K562 (cell line): ENCODE measurements around the gene CEP170. TPM values are rescaled to one million over a fixed set of nuclear protein-coding genes. Genes with fewer than 3 reads are reported as not detected.
A peak's percentile ranks its signal among the peaks of the same experiment; 100 is the strongest.

Experiments used
- BACH1 ChIP-seq: fragments of 200-800 bp; sonication (Bioruptor generic); IDR thresholded peaks from 2 replicates; pipeline ENCODE4 v1.6.1; 2016; ENCODE audit warnings: missing genetic modification characterization, missing compliant biosample characterization
- CBFB ChIP-seq: sonication (generic); formaldehyde crosslinking; IDR thresholded peaks from 2 replicates; pipeline ENCODE4 v1.4.0; 2020; ENCODE audit warnings: mild to moderate bottlenecking, missing genetic modification reagents
- CBX2 ChIP-seq: fragments of 200-600 bp; sonication (generic); IDR thresholded peaks from one replicate; pipeline ENCODE4 v1.6.1; 2012; ENCODE audit warnings: mild to moderate bottlenecking, low read length, inconsistent platforms; ENCODE audit not compliant: insufficient read depth, poor library complexity, severe bottlenecking
- CEBPG ChIP-seq, 3 experiments: fragments of 200-800 bp in 1 of 3; sonication (Bioruptor generic) in 1 of 3; sonication (generic) in 1 of 3; formaldehyde crosslinking in 1 of 3; IDR thresholded peaks in 2 of 3; conservative IDR thresholded peaks in 1 of 3; 2 replicates each; pipeline versions ENCODE4 v1.6.1 to v1.8.0; 2016 to 2022; ENCODE audit warnings: missing compliant biosample characterization in 2 of 3, missing genetic modification characterization in 2 of 3, mild to moderate bottlenecking in 1 of 3, missing genetic modification reagents in 1 of 3
- KDM2B ChIP-seq: fragments of 250-450 bp; sonication (Bioruptor Pico); IDR thresholded peaks from 2 replicates; pipeline ENCODE4 v1.8.0; 2021; ENCODE audit warnings: mild to moderate bottlenecking, moderate library complexity
- MYC ChIP-seq, 2 experiments: fragments of 250-450 bp in 1 of 2; sonication (Bioruptor Pico) in 1 of 2; IDR thresholded peaks; 2 replicates each; pipeline versions ENCODE4 v1.5.1 to v1.6.1; 2012 to 2021; ENCODE audit warnings: low read depth in 2 of 2, borderline replicate concordance in 1 of 2, improper control_type of control experiment in 1 of 2, low read length in 1 of 2, mild to moderate bottlenecking in 1 of 2, moderate library complexity in 1 of 2
- NR3C1 ChIP-seq: sonication (generic); formaldehyde crosslinking; IDR thresholded peaks from 2 replicates; pipeline ENCODE4 v1.8.1; 2022; ENCODE audit warnings: missing genetic modification reagents
- POLR2H ChIP-seq: IDR thresholded peaks from 2 replicates; pipeline ENCODE4 v1.6.1; 2016; ENCODE audit warnings: missing genetic modification characterization, low read depth, mild to moderate bottlenecking, control low read depth, missing compliant biosample characterization, moderate library complexity
- SIN3B ChIP-seq: fragments of 450-650 bp; IDR thresholded peaks from 2 replicates; pipeline ENCODE4 v1.6.1; 2017; ENCODE audit warnings: low read depth, mild to moderate bottlenecking, moderate library complexity
- SMARCA4 ChIP-seq: fragments of 450-650 bp; IDR thresholded peaks from 2 replicates; pipeline ENCODE4 v1.6.1; 2016
- ZFP30 ChIP-seq: fragments of 250-450 bp; sonication (Bioruptor Pico); IDR thresholded peaks from 2 replicates; pipeline ENCODE4 v1.8.0; 2022; ENCODE audit warnings: moderate library complexity, mild to moderate bottlenecking, inconsistent platforms, borderline replicate concordance
- ZNF316 ChIP-seq: fragments of 450-650 bp; IDR thresholded peaks from 2 replicates; pipeline ENCODE4 v1.6.1; 2016
- ZSCAN32 ChIP-seq: fragments of 450-650 bp; formaldehyde crosslinking; IDR thresholded peaks from 2 replicates; pipeline ENCODE4 v1.4.0; 2020; ENCODE audit warnings: mild to moderate bottlenecking, moderate library complexity
- ZZZ3 ChIP-seq: fragments of 450-650 bp; IDR thresholded peaks from 2 replicates; pipeline ENCODE4 v1.6.1; 2016; ENCODE audit warnings: antibody characterized with exemption, mild to moderate bottlenecking, moderate library complexity
- polyA plus RNA-seq, 8 experiments: library from polyadenylated mRNA; depleted of rRNA in 4 of 8; stranded (reverse) in 5 of 8; unstranded in 3 of 8; fragments of >200 nt; fragmentation: Nextera tagmentation in 2 of 8; fragmentation: Illumina TruSeq in 1 of 8; extraction: Ambion mirVana in 2 of 8; extraction: Trizol in 1 of 8; gene quantifications; 2 replicates each; pipeline versions ENCODE4 v1.2.1 to v1.2.3, GENCODE V29; 2011 to 2014; ENCODE audit warnings: inconsistent platforms in 1 of 8, missing spikeins in 1 of 8
- total RNA-seq, 7 experiments: library from RNA; depleted of rRNA in 6 of 7; stranded (reverse); fragments of >200 nt in 6 of 7; fragmentation: Illumina TruSeq in 2 of 7; extraction: Trizol in 2 of 7; gene quantifications; 2 replicates each; pipeline versions ENCODE4 v1.2.1 to v1.2.3, GENCODE V29; 2011 to 2021; ENCODE audit warnings: low replicate concordance in 1 of 7
- TF ChIP-seq, protein P1 (sequence below): sonication (generic); formaldehyde crosslinking; IDR thresholded peaks from 2 replicates; pipeline ENCODE4 v1.8.1; 2023; ENCODE audit warnings: mild to moderate bottlenecking, missing genetic modification reagents
- TF ChIP-seq, protein P2 (sequence below): fragments of 450-650 bp; formaldehyde crosslinking; IDR thresholded peaks from 2 replicates; pipeline ENCODE4 v1.4.0; 2020; ENCODE audit warnings: mild to moderate bottlenecking, moderate library complexity
- TF ChIP-seq, protein P3 (sequence below), 2 experiments: IDR thresholded peaks; 2 replicates each; pipeline ENCODE4 v1.6.1; 2012; ENCODE audit warnings: improper control_type of control experiment in 2 of 2, low read depth in 2 of 2, low read length in 2 of 2, borderline replicate concordance in 1 of 2
- TF ChIP-seq, protein P4 (sequence below): fragments of 250-450 bp; sonication (Bioruptor Pico); IDR thresholded peaks from 2 replicates; pipeline ENCODE4 v1.5.1; 2021; ENCODE audit warnings: mild to moderate bottlenecking

CEP170 gene
- total and polyA plus RNA-seq, 9 of the 15 experiments (the other 6 are each of a cell fraction or from before 2014, with no cell fraction given) = 22.6 to 110 (median 68.5) TPM

DNA sequence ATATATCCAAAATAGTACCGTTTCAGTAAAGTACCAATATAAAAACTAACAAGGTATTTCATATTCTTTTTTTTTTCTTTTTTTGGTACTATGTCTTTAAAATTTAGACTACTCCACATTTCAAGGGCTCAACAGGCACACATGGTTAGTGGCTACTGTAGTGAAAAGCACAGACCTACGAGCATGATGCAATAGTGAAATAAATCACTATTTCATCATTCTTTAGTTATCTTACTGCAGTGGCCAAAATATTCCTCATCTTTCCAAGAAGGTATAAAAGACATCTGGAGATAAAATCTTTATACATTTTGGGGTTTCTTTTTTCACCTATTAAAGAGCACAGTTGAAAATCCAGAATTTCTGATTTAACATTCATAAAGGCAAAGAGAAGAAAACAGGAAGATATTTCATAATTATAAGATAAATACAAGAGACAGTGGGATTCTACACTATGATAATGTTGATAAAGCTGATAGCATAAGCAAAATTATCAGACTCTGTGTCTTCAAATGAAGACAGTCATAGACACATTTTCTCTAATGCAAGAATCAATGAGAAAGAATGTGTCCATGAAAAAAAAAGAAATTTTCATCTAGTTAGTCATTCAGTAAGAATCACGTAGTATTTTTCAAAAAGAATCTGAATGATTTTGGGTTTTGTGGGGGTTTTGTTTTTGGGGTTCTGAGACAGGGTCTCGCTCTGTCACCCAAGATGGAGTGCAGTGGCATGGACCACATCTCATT lies 41.9 kb downstream of the CEP170 start (continued):
- TF ChIP-seq ZZZ3 (no peak), CBFB (CRISPR knock-in tag) (no peak), CBX2 (no peak), POLR2H (tag) (peak; percentile 72), ZNF316 (no peak), NR3C1 (CRISPR knock-in tag) (no peak), SMARCA4 (peak; percentile 60; the same call in 1 of the 2 replicates), ZFP30 (CRISPR knock-in tag) (no peak), MYC (IDR thresholded peaks at IDR 0.05; ENCODE audit: low read depth, low read length) (peak; percentile 90), MYC (CRISPR knock-in tag; IDR thresholded peaks at IDR 0.05; ENCODE audit: borderline replicate concordance, low read depth) (no peak), ZSCAN32 (peak; percentile 86), BACH1 (tag) (no peak), KDM2B (CRISPR knock-in tag) (no peak), SIN3B (no peak), CEBPG (CRISPR knock-in tag; IDR thresholded peaks at IDR 0.05) (peak; percentile 92), CEBPG (tag; conservative IDR thresholded peaks at IDR 0.05 in 1 of 2, IDR thresholded peaks at IDR 0.05 in 1 of 2) (peak; percentile 99)
- TF ChIP-seq, protein P1, sequence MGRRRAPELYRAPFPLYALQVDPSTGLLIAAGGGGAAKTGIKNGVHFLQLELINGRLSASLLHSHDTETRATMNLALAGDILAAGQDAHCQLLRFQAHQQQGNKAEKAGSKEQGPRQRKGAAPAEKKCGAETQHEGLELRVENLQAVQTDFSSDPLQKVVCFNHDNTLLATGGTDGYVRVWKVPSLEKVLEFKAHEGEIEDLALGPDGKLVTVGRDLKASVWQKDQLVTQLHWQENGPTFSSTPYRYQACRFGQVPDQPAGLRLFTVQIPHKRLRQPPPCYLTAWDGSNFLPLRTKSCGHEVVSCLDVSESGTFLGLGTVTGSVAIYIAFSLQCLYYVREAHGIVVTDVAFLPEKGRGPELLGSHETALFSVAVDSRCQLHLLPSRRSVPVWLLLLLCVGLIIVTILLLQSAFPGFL (CRISPR knock-in tag) = no peak
- TF ChIP-seq, protein P2, sequence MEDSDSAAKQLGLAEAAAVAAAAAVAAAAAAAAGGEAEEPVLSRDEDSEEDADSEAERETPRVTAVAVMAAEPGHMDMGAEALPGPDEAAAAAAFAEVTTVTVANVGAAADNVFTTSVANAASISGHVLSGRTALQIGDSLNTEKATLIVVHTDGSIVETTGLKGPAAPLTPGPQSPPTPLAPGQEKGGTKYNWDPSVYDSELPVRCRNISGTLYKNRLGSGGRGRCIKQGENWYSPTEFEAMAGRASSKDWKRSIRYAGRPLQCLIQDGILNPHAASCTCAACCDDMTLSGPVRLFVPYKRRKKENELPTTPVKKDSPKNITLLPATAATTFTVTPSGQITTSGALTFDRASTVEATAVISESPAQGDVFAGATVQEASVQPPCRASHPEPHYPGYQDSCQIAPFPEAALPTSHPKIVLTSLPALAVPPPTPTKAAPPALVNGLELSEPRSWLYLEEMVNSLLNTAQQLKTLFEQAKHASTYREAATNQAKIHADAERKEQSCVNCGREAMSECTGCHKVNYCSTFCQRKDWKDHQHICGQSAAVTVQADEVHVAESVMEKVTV (CRISPR knock-in tag) = no peak
- TF ChIP-seq, protein P3, sequence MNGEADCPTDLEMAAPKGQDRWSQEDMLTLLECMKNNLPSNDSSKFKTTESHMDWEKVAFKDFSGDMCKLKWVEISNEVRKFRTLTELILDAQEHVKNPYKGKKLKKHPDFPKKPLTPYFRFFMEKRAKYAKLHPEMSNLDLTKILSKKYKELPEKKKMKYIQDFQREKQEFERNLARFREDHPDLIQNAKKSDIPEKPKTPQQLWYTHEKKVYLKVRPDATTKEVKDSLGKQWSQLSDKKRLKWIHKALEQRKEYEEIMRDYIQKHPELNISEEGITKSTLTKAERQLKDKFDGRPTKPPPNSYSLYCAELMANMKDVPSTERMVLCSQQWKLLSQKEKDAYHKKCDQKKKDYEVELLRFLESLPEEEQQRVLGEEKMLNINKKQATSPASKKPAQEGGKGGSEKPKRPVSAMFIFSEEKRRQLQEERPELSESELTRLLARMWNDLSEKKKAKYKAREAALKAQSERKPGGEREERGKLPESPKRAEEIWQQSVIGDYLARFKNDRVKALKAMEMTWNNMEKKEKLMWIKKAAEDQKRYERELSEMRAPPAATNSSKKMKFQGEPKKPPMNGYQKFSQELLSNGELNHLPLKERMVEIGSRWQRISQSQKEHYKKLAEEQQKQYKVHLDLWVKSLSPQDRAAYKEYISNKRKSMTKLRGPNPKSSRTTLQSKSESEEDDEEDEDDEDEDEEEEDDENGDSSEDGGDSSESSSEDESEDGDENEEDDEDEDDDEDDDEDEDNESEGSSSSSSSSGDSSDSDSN (IDR thresholded peaks at IDR 0.05; ENCODE audit: borderline replicate concordance in 1 of 2, low read depth in 2 of 2, low read length in 2 of 2) = no peak
- TF ChIP-seq, protein P4, sequence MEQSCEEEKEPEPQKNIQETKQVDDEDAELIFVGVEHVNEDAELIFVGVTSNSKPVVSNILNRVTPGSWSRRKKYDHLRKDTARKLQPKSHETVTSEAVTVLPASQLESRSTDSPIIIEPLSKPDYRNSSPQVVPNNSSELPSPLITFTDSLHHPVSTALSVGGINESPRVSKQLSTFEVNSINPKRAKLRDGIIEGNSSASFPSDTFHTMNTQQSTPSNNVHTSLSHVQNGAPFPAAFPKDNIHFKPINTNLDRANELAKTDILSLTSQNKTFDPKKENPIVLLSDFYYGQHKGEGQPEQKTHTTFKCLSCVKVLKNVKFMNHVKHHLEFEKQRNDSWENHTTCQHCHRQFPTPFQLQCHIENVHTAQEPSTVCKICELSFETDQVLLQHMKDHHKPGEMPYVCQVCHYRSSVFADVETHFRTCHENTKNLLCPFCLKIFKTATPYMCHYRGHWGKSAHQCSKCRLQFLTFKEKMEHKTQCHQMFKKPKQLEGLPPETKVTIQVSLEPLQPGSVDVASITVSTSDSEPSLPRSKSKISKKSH (CRISPR knock-in tag) = no peak
